GM12892 (cell line): Measurements from ENCODE around the gene CHURC1.

ENCODE experiments used
- POLR2A ChIP-seq: IDR thresholded peaks from 2 replicates; pipeline ENCODE4 v1.6.1; 2011; ENCODE audit warnings: low read depth, low read length, control low read depth
- POLR2AphosphoS5 ChIP-seq: IDR thresholded peaks from 2 replicates; pipeline ENCODE4 v1.6.1; 2011; ENCODE audit warnings: low read depth, low read length, control low read depth

DNA sequence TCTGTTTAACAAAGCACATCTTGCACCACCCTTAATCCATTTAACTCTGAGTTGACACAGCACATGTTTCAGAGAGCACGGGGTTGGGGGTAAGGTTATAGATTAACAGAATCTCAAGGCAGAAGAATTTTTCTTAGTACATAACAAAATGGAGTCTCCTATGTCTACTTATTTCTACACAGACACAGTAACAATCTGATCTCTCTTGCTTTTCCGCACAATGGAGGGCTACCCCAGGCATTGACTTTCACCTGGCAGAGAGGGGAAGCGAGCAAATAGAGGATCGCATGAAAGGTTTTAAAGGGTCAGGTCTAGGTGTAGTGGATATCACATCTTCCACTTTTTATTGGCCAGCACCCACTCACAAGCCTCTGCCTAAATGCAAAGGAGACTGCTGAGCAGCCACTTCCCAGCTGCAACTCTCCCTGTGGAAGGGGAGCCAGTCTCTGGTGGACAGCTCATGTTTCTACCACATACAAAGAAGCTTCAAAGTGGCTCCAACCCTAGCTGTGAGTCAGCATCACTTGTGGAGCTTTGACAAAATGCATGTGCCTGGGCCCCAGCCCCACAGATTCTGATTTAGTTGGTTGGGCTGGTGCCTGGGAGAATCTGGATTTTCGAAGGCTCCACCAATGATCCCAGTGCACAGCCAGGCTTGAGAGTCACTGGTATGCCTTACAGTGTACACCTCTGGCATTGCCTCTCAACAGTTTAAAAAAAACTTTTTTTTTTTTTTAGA, 65.2 kb downstream of the CHURC1 start:
- TF ChIP-seq POLR2A (no peak), POLR2AphosphoS5 (no peak)
